Calu3 (cell line): ENCODE results near the gene CAMSAP3. TPM values are rescaled to one million over a fixed set of nuclear protein-coding genes. Genes with fewer than 3 reads are reported as not detected.
A peak's percentile ranks its signal among the peaks of the same experiment; 100 is the strongest.

ENCODE experiments used
- BruUV-seq: library from RNA; stranded (reverse); fragments of 400-500 nt; replicated peaks from 2 replicates; lab custom pipeline; 2021; lab: Mats Ljungman, UMichigan
- CTCF ChIA-PET: fragments of 300-600 bp; sonication (Branson Sonifier 250); formaldehyde crosslinking; loops from one replicate; lab custom pipeline; 2022; ENCODE audit warnings: antibody characterized with exemption; lab: Charles Lee
- DNase-seq: peaks from one replicate; pipeline ENCODE4 v3.0.0; 2022
- H3K27ac Mint-ChIP-seq: one replicate; pipeline ENCODE4 v1.8.0; 2022; ENCODE audit warnings: mixed read lengths; ENCODE audit not compliant: unreplicated experiment
- H3K27me3 Mint-ChIP-seq: one replicate; pipeline ENCODE4 v1.8.0; 2022; ENCODE audit warnings: mixed read lengths; ENCODE audit not compliant: unreplicated experiment
- H3K36me3 Mint-ChIP-seq: one replicate; pipeline ENCODE4 v1.8.0; 2022; ENCODE audit warnings: mild to moderate bottlenecking, moderate library complexity, mixed read lengths; ENCODE audit not compliant: insufficient read depth, unreplicated experiment
- H3K4me1 Mint-ChIP-seq: one replicate; pipeline ENCODE4 v1.8.0; 2022; ENCODE audit warnings: mild to moderate bottlenecking, low read depth, mixed read lengths; ENCODE audit not compliant: unreplicated experiment
- H3K4me3 Mint-ChIP-seq: one replicate; pipeline ENCODE4 v1.8.0; 2022; ENCODE audit warnings: mild to moderate bottlenecking, low read depth, moderate library complexity, mixed read lengths; ENCODE audit not compliant: unreplicated experiment
- H3K9me3 Mint-ChIP-seq: one replicate; pipeline ENCODE4 v1.8.0; 2022; ENCODE audit warnings: low read depth, mixed read lengths; ENCODE audit not compliant: unreplicated experiment
- CTCF ChIP-seq: fragments of 200-600 bp; IDR thresholded peaks from one replicate; pipeline ENCODE4 v1.8.0; 2022; ENCODE audit warnings: antibody characterized with exemption; ENCODE audit not compliant: unreplicated experiment
- intact Hi-C: fragments of 100-400 bp; cut with micrococcal nuclease; formaldehyde crosslinking; loops from one replicate; pipeline ENCODE4 v1.10.0; 2022; ENCODE audit not compliant: unreplicated experiment
- total RNA-seq: library from RNA; stranded (reverse); gene quantifications from 2 replicates; pipeline ENCODE4 v1.2.3, GENCODE V29; 2022

Gene CAMSAP3
- total RNA-seq, 1 experiment from 2014 or later = 26.0 TPM

- Mint-ChIP-seq H3K9me3 (no peaks in the 10 kb centered on the region), H3K27me3 (no peaks in the 10 kb centered on the region), H3K36me3 (peaks cover 15% of the 10 kb centered on the region), H3K4me1 (peaks cover 15% of the 10 kb centered on the region), H3K27ac (no peak overlapping the region), H3K4me3 (peak overlapping the region; percentile 82)
- intact Hi-C loops = no loop called here
- peak; percentile 11 for DNase-seq
- CTCF ChIA-PET = interaction anchor here (0.6 to 4.2 kb wide), 3 partner anchors 28 to 84 kb away, joined by 4 to 26 read pairs (median 8); partner anchors contain the start of gene TRAPPC5
- BruUV-seq = no TSS peak
- no peak for TF ChIP-seq CTCF
Measured at GRCh38 chr19:7596211-7596937, 711 bp downstream of the CAMSAP3 start.

GRCh38 chr19:7597689-7598088 is 2.0 kb downstream of the CAMSAP3 start:
- intact Hi-C loops = no loop called here
- Mint-ChIP-seq H3K9me3 (no peaks in the 10 kb centered on the region), H3K4me3 (peak overlapping the region; percentile 82), H3K36me3 (peaks cover 15% of the 10 kb centered on the region), H3K27ac (no peak overlapping the region), H3K27me3 (no peaks in the 10 kb centered on the region), H3K4me1 (peaks cover 15% of the 10 kb centered on the region)
- no peak for TF ChIP-seq CTCF
- CTCF ChIA-PET = interaction anchor here (1.2 to 4.2 kb wide), 2 partner anchors 29 to 83 kb away, joined by 4 to 26 read pairs; partner anchors contain the start of gene TRAPPC5
- no peak for DNase-seq
- BruUV-seq = no TSS peak

- CTCF ChIA-PET = interaction anchor here (4.2 kb wide), 1 partner anchor 30 kb away, joined by 26 read pairs; no protein-coding TSS in a partner anchor
- intact Hi-C loops = no loop called here
- BruUV-seq = no TSS peak
Measured at GRCh38 chr19:7598180-7598579, 2.5 kb downstream of the CAMSAP3 start.

GRCh38 chr19:7600721-7601120 is 5.1 kb downstream of the CAMSAP3 start:
- no peak for TF ChIP-seq CTCF
- intact Hi-C loops = no loop called here
- DNase-seq = no peak
- H3K9me3 Mint-ChIP-seq = no peaks in the 10 kb centered on the region
- no TSS peak for BruUV-seq
- H3K4me1 Mint-ChIP-seq = peaks cover 8% of the 10 kb centered on the region
- H3K27me3 Mint-ChIP-seq = no peaks in the 10 kb centered on the region
- no peak overlapping the region for H3K4me3 Mint-ChIP-seq
- peaks cover 18% of the 10 kb centered on the region for H3K36me3 Mint-ChIP-seq
- no peak overlapping the region for H3K27ac Mint-ChIP-seq
- CTCF ChIA-PET = no interaction called here

More at GRCh38 chr19:7598180-7598579, 2.5 kb downstream of the CAMSAP3 start:
- no peak for DNase-seq
- Mint-ChIP-seq H3K27ac (no peak overlapping the region), H3K36me3 (peaks cover 15% of the 10 kb centered on the region), H3K9me3 (no peaks in the 10 kb centered on the region), H3K4me1 (peaks cover 15% of the 10 kb centered on the region), H3K4me3 (peak overlapping the region; percentile 82), H3K27me3 (no peaks in the 10 kb centered on the region)
- no peak for TF ChIP-seq CTCF
